ENCODE data around the gene STAT6.

The STAT6 gene

DNA sequence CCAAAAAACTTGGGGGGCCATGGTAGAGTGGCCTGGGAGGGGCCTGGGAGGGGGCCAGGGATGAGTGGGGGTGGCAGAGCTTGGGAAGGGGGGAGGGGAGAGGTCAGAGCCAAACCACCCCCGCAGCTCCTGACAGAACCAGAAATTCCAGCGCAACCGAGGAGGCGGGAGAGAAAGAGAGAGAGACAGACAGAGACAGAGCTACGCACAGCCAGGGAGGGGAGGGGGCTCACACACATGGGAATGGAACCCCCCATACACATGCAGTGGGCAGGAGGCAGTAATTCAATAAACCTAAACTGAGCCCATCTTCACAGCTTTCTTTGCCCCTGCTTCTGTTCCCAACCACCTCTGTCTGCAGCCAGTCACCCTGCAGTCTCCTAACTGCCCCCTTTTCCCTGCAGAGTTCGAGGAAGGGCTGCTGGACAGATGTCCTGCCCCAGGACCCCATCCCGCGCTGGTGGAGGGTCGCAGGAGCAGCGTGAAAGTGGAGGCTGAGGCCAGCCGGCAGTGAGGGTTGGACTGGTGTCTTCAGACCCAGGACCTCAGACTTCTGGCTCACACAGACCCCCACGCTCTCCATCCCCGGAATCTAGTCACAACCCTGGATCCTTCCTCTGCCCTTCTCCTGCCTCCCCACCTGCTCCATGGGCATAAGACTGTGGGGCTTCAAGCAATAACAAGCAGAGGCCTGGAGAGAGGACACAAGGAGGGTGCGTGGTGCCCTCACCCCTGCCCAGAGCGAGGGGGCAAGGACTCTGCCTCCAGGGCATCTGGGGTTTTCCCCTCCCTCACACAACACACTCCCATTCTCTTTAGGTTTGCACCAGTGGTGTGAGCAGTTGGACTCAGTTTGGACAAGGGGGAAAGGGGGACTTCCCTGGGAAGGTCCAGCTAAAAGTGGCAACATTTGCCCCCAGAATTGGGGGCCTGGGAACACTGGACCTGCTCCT is 16.7 kb downstream of the STAT6 start:
- no peak overlapping the region for H3K27ac ChIP-seq
- H3K9ac ChIP-seq, result no peak overlapping the region
- H3K4me2 ChIP-seq, result no peak overlapping the region

DNA sequence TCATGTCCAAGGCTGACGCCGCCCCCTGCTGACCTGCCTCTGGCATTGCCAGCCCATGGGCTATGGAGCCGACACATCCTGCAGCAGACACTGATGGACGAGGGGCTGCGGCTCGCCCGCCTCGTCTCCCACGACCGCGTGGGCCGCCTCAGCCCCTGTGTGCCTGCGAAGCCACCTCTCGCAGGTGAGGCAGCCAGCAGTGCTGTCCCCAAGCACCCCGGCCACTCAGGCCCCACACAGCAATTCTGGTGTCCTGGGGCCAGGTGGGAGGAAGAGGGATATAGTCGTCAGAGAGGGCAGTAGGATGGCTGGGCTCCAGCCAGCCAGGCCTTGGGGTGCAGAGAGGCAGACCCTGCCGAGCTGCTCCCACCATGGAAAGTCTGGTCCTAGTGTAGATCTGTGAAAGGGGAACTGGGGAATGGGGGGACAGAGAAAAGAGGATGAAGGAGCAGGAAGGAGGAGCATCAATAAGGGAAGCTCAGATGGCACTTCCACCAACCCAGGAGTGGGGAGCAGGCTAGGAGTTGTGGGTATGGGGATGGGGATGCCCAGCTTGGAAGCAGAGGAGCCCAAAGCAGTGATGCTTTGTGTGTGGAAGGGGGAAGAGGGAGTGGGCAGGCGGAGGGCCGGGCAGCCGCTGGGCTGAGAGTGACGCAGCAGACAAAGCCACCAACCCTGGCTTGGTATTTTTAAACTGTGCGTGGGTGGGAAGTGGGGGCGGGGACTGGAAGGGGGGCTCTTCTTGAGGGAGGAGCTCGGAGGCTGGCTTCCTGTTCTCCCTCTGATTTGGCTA is 17.6 kb downstream of the STAT6 start:
- Histone ChIP-seq H3K27me3 (ENCODE audit: insufficient read depth, low read depth) (no peaks in the 10 kb centered on the region), H3K4me2 (no peak overlapping the region), H3K36me3 (ENCODE audit: insufficient read depth) (no peaks in the 10 kb centered on the region), H4K20me1 (ENCODE audit: insufficient read depth) (no peaks in the 10 kb centered on the region), H2AFZ (ENCODE audit: low read depth) (no peak overlapping the region), H3K9ac (no peak overlapping the region), H3K4me1 (ENCODE audit: low read depth, poor library complexity, severe bottlenecking) (peaks cover 6% of the 10 kb centered on the region), H3K79me2 (ENCODE audit: insufficient read depth, low read depth) (no peaks in the 10 kb centered on the region), H3K4me3 (IDR thresholded peaks at IDR 0.05; ENCODE audit: insufficient read depth, low read depth, low read length) (no peak overlapping the region), H3K27ac (no peak overlapping the region)
- TF ChIP-seq, protein P1, sequence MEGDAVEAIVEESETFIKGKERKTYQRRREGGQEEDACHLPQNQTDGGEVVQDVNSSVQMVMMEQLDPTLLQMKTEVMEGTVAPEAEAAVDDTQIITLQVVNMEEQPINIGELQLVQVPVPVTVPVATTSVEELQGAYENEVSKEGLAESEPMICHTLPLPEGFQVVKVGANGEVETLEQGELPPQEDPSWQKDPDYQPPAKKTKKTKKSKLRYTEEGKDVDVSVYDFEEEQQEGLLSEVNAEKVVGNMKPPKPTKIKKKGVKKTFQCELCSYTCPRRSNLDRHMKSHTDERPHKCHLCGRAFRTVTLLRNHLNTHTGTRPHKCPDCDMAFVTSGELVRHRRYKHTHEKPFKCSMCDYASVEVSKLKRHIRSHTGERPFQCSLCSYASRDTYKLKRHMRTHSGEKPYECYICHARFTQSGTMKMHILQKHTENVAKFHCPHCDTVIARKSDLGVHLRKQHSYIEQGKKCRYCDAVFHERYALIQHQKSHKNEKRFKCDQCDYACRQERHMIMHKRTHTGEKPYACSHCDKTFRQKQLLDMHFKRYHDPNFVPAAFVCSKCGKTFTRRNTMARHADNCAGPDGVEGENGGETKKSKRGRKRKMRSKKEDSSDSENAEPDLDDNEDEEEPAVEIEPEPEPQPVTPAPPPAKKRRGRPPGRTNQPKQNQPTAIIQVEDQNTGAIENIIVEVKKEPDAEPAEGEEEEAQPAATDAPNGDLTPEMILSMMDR (conservative IDR thresholded peaks at IDR 0.05; ENCODE audit: low read depth, low read length), result peak; percentile 89

More for the DNA sequence above, 16.7 kb downstream of the STAT6 start:
- Histone ChIP-seq H4K20me1 (ENCODE audit: insufficient read depth) (no peaks in the 10 kb centered on the region), H3K4me3 (IDR thresholded peaks at IDR 0.05; ENCODE audit: insufficient read depth, low read depth, low read length) (no peak overlapping the region), H3K79me2 (ENCODE audit: insufficient read depth, low read depth) (no peaks in the 10 kb centered on the region), H2AFZ (ENCODE audit: low read depth) (no peak overlapping the region), H3K27me3 (ENCODE audit: insufficient read depth, low read depth) (no peaks in the 10 kb centered on the region), H3K36me3 (ENCODE audit: insufficient read depth) (no peaks in the 10 kb centered on the region), H3K4me1 (ENCODE audit: low read depth, poor library complexity, severe bottlenecking) (peaks cover 5% of the 10 kb centered on the region)
- TF ChIP-seq, protein P1 (conservative IDR thresholded peaks at IDR 0.05; ENCODE audit: low read depth, low read length), result no peak

DNA sequence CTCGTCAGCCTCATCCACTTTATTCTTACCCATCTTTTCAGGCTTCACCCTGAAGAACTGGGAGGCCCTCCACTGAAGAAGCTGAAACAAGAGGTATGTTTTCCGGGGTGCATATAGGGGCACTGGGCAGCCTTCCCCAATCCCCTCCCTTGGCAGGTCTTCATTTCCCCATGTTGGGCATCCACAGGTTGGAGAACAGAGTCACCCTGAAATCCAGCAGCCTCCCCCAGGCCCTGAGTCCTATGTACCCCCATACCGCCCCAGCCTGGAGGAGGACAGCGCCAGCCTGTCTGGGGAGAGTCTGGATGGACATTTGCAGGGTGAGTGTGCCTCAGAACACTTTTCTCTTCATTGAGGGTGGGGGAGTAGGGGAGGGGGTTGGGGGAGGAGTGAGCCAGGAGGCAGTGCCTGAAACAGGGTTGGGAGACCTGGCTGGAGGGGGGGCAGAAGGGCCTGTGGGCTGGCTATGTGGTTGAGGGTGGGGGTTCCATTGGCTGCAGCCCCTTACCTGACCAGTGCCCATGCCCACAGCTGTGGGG is 18.2 kb downstream of the STAT6 start:
- Histone ChIP-seq H3K79me2 (ENCODE audit: insufficient read depth, low read depth) (no peaks in the 10 kb centered on the region), H3K4me3 (IDR thresholded peaks at IDR 0.05; ENCODE audit: insufficient read depth, low read depth, low read length) (no peak overlapping the region), H3K36me3 (ENCODE audit: insufficient read depth) (no peaks in the 10 kb centered on the region), H3K27ac (no peak overlapping the region), H2AFZ (ENCODE audit: low read depth) (no peak overlapping the region), H3K27me3 (ENCODE audit: insufficient read depth, low read depth) (no peaks in the 10 kb centered on the region), H3K4me1 (ENCODE audit: low read depth, poor library complexity, severe bottlenecking) (peaks cover 6% of the 10 kb centered on the region), H3K4me2 (no peak overlapping the region), H4K20me1 (ENCODE audit: insufficient read depth) (no peaks in the 10 kb centered on the region), H3K9ac (no peak overlapping the region)
- TF ChIP-seq, protein P1 (conservative IDR thresholded peaks at IDR 0.05; ENCODE audit: low read depth, low read length), result no peak

DNA sequence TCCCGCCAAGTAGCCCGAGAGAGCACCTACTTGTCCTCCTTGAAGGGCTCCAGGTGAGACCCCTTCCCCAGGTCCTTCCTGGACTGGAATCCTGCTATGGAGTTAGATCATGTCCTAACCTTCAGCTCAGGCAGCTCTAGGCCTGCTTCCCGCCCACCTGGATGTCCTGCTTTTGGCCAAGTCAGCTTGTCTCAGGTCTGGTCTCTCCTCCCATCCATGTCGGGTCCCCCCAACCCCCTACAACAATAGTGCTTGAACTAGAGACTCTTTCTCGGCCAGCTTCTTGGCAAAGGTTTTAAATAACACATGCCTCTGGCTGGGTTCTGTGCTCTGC is 18.7 kb downstream of the STAT6 start:
- Histone ChIP-seq H3K9ac (no peak overlapping the region), H3K27me3 (ENCODE audit: insufficient read depth, low read depth) (no peaks in the 10 kb centered on the region), H3K4me2 (no peak overlapping the region), H4K20me1 (ENCODE audit: insufficient read depth) (no peaks in the 10 kb centered on the region), H3K4me3 (IDR thresholded peaks at IDR 0.05; ENCODE audit: insufficient read depth, low read depth, low read length) (no peak overlapping the region), H3K27ac (no peak overlapping the region), H3K4me1 (ENCODE audit: low read depth, poor library complexity, severe bottlenecking) (peaks cover 6% of the 10 kb centered on the region), H3K36me3 (ENCODE audit: insufficient read depth) (no peaks in the 10 kb centered on the region), H2AFZ (ENCODE audit: low read depth) (no peak overlapping the region), H3K79me2 (ENCODE audit: insufficient read depth, low read depth) (no peaks in the 10 kb centered on the region)
- TF ChIP-seq, protein P1 (conservative IDR thresholded peaks at IDR 0.05; ENCODE audit: low read depth, low read length), result no peak

Measured in KMS-11 (cell line).